ENCODE results near the gene CFAP97D2. TPM values are rescaled to one million over a fixed set of nuclear protein-coding genes. Genes with fewer than 3 reads are reported as not detected.
"Not testable (repeated sequence)": the region's sequence is repeated elsewhere in the genome, so short reads cannot be mapped to it uniquely, and the experiment has no call there.

CFAP97D2 gene
- total and polyA plus RNA-seq, 4 donors = 1.3 to 3.7 (median 1.5) TPM

DNA sequence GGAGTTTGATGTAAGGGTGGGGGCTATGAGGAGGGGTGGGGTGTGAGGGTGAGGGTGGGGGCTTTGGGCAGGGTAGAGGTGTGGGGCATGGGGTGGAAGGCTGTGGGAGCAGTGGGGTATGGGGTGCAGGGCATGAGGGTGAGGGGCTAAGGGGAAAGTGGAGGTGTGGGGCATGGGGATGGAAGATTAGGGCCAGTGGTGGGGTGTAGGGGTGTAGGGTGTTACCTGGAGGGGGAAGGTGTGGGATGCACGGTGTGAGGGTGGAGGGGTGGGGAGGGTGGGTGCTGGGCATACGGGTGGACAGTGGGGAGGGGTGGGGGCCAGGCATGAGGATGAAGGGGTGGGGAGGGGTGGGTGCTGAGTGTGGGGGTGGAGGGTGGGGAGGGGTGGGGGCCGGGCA is 23.7 kb upstream of the CFAP97D2 start:
- WGBS, 2 donors = 66 to 100% methylated on average over 1 to 3 of the region's 3 CpGs
- no peak overlapping the region for H3K27ac ChIP-seq (ENCODE audit: low read depth in 1 of 2, low read length in 1 of 2)
- TF ChIP-seq, protein P1, sequence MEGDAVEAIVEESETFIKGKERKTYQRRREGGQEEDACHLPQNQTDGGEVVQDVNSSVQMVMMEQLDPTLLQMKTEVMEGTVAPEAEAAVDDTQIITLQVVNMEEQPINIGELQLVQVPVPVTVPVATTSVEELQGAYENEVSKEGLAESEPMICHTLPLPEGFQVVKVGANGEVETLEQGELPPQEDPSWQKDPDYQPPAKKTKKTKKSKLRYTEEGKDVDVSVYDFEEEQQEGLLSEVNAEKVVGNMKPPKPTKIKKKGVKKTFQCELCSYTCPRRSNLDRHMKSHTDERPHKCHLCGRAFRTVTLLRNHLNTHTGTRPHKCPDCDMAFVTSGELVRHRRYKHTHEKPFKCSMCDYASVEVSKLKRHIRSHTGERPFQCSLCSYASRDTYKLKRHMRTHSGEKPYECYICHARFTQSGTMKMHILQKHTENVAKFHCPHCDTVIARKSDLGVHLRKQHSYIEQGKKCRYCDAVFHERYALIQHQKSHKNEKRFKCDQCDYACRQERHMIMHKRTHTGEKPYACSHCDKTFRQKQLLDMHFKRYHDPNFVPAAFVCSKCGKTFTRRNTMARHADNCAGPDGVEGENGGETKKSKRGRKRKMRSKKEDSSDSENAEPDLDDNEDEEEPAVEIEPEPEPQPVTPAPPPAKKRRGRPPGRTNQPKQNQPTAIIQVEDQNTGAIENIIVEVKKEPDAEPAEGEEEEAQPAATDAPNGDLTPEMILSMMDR (IDR thresholded peaks at IDR 0.05; ENCODE audit: control extremely low read depth, extremely low read depth) = no peak
- no peaks in the 10 kb centered on the region for H3K27me3 ChIP-seq (ENCODE audit: control insufficient read depth in 3 of 3, insufficient read depth in 3 of 3, low read length in 2 of 3)
- H3K9me3 ChIP-seq (ENCODE audit: control insufficient read depth in 4 of 4, insufficient read depth in 3 of 4, low read length in 3 of 4) = peaks cover 0 to 2% (median 0%) of the 10 kb centered on the region in 4 donors
- peaks cover 0 to 5% (median 0%) of the 10 kb centered on the region in 5 donors for H3K4me1 ChIP-seq (ENCODE audit: control insufficient read depth in 5 of 5, insufficient read depth in 5 of 5, low read length in 5 of 5)
- ATAC-seq (ENCODE audit: insufficient read depth, low FRiP score) (no peak), DNase-seq (no peak)
- H3K36me3 ChIP-seq (ENCODE audit: control insufficient read depth in 4 of 4, insufficient read depth in 4 of 4, low read length in 4 of 4) = no peaks in the 10 kb centered on the region
- no peak overlapping the region for H3K4me3 ChIP-seq
- no peak overlapping the region for H3K9ac ChIP-seq (ENCODE audit: insufficient read depth in 1 of 2, low read length in 2 of 2)

DNA sequence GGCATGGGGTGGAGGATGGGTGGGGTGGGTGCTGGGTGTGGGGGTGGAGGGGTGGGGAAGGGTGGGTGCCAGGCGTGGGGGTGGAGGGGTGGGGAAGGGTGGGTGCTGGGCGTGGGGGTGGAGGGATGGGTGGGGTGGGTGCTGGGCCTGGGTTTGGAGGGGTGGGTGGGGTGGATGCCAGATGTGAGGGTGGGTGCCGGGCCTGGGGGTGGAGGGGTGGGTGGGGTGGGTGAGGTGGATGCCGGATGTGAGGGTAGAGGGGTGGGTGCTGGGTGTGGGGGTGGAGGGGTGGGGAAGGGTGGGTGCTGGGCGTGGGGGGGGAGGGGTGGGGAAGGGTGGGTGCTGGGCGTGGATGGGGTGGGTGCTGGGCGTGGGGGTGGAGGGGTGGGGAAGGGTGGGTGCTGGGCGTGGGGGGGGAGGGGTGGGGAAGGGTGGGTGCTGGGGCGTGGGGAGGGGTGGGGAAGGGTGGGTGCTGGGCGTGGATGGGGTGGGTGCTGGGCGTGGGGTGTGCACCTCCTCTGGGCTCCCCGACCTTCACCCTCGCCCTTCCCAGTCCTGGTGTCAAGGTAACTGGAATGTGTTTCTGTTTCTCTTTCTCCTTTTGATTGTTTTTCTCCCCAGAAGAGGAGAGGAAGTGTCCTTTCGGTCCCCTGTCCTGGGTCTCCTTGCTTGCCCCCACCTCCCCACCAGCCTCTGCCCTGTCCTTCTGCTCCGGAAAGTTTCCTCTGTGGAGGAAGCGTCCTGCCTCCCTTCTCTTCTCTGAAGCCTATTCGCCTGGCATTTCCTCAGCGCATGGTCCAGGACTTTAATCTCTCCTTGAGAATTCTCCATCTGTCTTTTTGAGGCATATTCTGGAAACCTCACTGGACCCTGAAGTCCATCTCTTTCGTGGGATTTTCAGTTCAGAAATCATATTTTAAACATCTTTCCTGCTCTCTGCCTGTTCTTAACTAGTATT is 22.9 kb upstream of the CFAP97D2 start:
- H3K27me3 ChIP-seq (ENCODE audit: control insufficient read depth in 3 of 3, insufficient read depth in 3 of 3, low read length in 2 of 3) = no peaks in the 10 kb centered on the region
- no peaks in the 10 kb centered on the region for H3K36me3 ChIP-seq (ENCODE audit: control insufficient read depth in 4 of 4, insufficient read depth in 4 of 4, low read length in 4 of 4)
- H3K4me3 ChIP-seq = no peak overlapping the region
- no peak overlapping the region for H3K27ac ChIP-seq (ENCODE audit: low read depth in 1 of 2, low read length in 1 of 2)
- peaks cover 0 to 5% (median 0%) of the 10 kb centered on the region in 5 donors for H3K4me1 ChIP-seq (ENCODE audit: control insufficient read depth in 5 of 5, insufficient read depth in 5 of 5, low read length in 5 of 5)
- DNase-seq (no peak), ATAC-seq (ENCODE audit: insufficient read depth, low FRiP score) (no peak)
- 48 to 61% methylated on average over 14 to 19 of the region's 19 CpGs for WGBS, 2 donors
- TF ChIP-seq, protein P1 (IDR thresholded peaks at IDR 0.05; ENCODE audit: control extremely low read depth, extremely low read depth) = no peak
- peaks cover 0 to 2% (median 0%) of the 10 kb centered on the region in 4 donors for H3K9me3 ChIP-seq (ENCODE audit: control insufficient read depth in 4 of 4, insufficient read depth in 3 of 4, low read length in 3 of 4)
- no peak overlapping the region for H3K9ac ChIP-seq (ENCODE audit: insufficient read depth in 1 of 2, low read length in 2 of 2)

DNA sequence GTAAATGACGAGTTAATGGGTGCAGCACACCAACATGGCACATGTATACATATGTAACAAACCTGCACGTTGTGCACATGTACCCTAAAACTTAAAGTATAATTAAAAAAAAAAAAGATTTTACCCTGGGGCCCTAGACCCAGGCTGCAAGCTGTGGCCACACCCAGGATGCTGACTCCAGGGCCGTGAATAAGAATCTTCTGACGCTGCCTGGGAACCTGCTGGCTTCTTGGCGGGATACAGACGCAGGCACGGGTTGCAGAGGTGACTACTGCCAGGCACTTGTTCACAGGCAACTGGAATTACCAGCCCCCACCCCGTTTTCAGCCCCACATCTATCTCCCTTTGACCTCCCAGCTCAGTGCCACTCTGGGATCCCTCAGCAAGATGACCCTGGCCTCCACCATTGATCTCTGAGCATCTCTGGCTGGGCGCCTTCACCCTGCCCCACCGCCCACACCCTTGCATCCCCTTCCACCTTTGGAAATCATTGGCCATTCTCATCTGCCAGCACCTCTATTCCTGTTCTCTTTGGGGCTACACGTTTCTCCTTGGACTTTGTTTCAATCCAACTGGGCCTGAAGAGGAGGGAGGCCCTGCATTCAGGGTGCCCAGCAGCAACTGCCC is 21.1 kb upstream of the CFAP97D2 start:
- TF ChIP-seq, protein P1 (IDR thresholded peaks at IDR 0.05; ENCODE audit: control extremely low read depth, extremely low read depth) = no peak
- H3K4me1 ChIP-seq (ENCODE audit: control insufficient read depth in 5 of 5, insufficient read depth in 5 of 5, low read length in 5 of 5) = peaks cover 0 to 16% (median 7%) of the 10 kb centered on the region in 5 donors
- H3K27me3 ChIP-seq (ENCODE audit: control insufficient read depth in 3 of 3, insufficient read depth in 3 of 3, low read length in 2 of 3) = no peaks in the 10 kb centered on the region
- no peak overlapping the region for H3K4me3 ChIP-seq
- H3K9me3 ChIP-seq (ENCODE audit: control insufficient read depth in 4 of 4, insufficient read depth in 3 of 4, low read length in 3 of 4) = peaks cover 0 to 2% (median 0%) of the 10 kb centered on the region in 4 donors
- no peak overlapping the region for H3K27ac ChIP-seq (ENCODE audit: low read depth in 1 of 2, low read length in 1 of 2)
- WGBS, 2 donors = 74 to 77% methylated on average over 11 of the region's 11 CpGs
- no peaks in the 10 kb centered on the region for H3K36me3 ChIP-seq (ENCODE audit: control insufficient read depth in 4 of 4, insufficient read depth in 4 of 4, low read length in 4 of 4)
- no peak for ATAC-seq (ENCODE audit: insufficient read depth, low FRiP score)
- H3K9ac ChIP-seq (ENCODE audit: insufficient read depth in 1 of 2, low read length in 2 of 2) = no peak overlapping the region
- no peak for DNase-seq

DNA sequence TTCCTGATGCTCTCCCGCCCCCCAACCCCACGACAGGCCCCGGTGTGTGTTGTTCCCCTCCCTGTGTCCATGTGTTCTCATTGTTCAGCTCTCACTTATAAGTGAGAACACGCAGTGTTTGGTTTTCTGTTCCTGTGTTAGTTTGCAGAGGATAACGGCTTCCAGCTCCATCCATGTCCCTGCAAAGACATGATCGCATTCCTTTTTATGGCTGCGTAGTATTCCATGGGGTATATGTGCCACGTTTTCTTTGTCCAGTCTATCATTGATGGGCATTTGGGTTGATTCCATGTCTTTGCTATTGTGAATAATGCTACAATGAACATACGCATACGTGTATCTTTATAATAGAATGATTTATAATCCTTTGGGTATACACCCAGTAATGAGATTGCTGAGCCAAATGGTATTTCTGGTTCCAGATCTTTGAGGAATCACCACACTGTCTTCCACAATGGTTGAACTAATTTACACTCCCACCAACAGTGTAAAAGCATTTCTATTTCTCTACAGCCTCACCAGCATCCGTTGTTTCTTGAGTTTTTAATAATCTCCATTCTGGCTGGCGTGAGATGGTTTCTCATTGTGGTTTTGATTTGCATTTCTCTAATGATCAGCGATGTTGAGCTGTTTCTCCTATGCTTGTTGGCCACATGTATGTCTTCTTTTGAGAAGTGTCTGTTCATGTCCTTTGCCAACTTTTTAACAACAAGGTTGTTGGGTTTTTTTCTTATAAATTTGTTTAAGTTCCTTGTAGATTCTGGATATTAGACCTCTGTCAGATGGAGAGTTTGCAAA is 20.0 kb upstream of the CFAP97D2 start:
- H3K27ac ChIP-seq (ENCODE audit: low read depth in 1 of 2, low read length in 1 of 2); H3K27me3 ChIP-seq (ENCODE audit: control insufficient read depth in 3 of 3, insufficient read depth in 3 of 3, low read length in 2 of 3); H3K36me3 ChIP-seq (ENCODE audit: control insufficient read depth in 4 of 4, insufficient read depth in 4 of 4, low read length in 4 of 4); H3K4me3 ChIP-seq; DNase-seq; H3K9ac ChIP-seq (ENCODE audit: insufficient read depth in 1 of 2, low read length in 2 of 2); ATAC-seq (ENCODE audit: insufficient read depth, low FRiP score); H3K9me3 ChIP-seq (ENCODE audit: control insufficient read depth in 4 of 4, insufficient read depth in 3 of 4, low read length in 3 of 4): not testable (repeated sequence)
- peaks cover 0 to 14% (median 7%) of the 10 kb centered on the region in 5 donors for H3K4me1 ChIP-seq (ENCODE audit: control insufficient read depth in 5 of 5, insufficient read depth in 5 of 5, low read length in 5 of 5)
- WGBS, 2 donors = 83 to 90% methylated on average over 13 of the region's 13 CpGs

Data from lung (tissue), 12 donors.